Measurements from ENCODE around the gene KDM1B.

DNA sequence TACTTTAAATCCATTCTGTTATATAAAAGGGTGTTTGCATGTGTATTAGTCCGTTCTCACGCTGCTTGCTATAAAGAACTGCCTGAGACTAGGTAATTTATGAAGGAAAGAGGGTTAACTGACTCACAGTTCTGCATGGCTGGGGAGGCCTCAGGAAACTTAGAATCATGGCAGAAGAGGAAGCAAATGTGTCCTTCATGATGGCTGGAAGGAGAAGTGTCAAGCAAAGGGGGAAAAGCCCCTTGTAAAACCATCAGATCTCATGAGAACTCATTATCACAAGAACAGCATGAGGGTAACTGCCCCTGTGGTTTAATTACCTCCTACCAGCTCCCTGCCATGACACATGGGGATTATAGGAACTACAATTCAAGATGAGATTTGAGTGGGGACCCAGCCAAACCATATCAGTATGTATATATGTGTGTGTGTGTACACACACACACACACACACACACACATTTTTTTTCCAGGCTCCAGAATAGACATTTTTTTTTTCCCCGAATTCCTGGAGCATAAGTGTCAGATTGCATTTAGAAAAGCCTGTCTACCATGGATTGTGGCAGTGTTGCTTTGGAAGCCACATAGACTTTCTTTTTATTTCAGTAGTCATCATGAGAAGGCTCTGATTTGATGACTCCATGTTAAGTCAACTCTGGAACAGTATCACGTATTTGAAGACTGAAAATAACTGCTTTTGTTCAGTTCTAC, 31.5 kb downstream of the KDM1B start:
- TF ChIP-seq CTCF (IDR thresholded peaks at IDR 0.05) (no peak), ZFX (IDR thresholded peaks at IDR 0.05; ENCODE audit: borderline replicate concordance) (no peak)

Measured in 22Rv1 (cell line).